22Rv1 (cell line): ENCODE results near the gene WDR27.

Experiments used
- H3K27ac ChIP-seq: fragments of 450-650 bp; 2 replicates; pipeline ENCODE4 v1.5.1; 2017
- CTCF ChIP-seq: fragments of 450-650 bp; IDR thresholded peaks from 2 replicates; pipeline ENCODE4 v1.5.1; 2017; ENCODE audit warnings: mild to moderate bottlenecking
- ZFX ChIP-seq: fragments of 450-650 bp; IDR thresholded peaks from 2 replicates; pipeline ENCODE4 v1.6.1; 2017; ENCODE audit warnings: antibody characterized with exemption, borderline replicate concordance

WDR27 gene

GRCh38 chr6:169556758-169557548 is 144.9 kb downstream of the WDR27 start:
- no peak overlapping the region for H3K27ac ChIP-seq
- no peak for TF ChIP-seq CTCF
- TF ChIP-seq ZFX: no peak

GRCh38 chr6:169555971-169556617 is 145.7 kb downstream of the WDR27 start:
- no peak overlapping the region for H3K27ac ChIP-seq
- TF ChIP-seq CTCF (no peak), ZFX (no peak)

GRCh38 chr6:169545982-169546381 is 155.8 kb downstream of the WDR27 start:
- H3K27ac ChIP-seq: no peak overlapping the region
- TF ChIP-seq CTCF: no peak
- TF ChIP-seq ZFX: no peak

- no peak for TF ChIP-seq ZFX
- TF ChIP-seq CTCF: no peak
These were observed 158.1 kb downstream of the WDR27 start for GRCh38 chr6:169543704-169544103.

GRCh38 chr6:169542491-169542890 is 159.3 kb downstream of the WDR27 start:
- TF ChIP-seq CTCF (no peak), ZFX (no peak)

More at GRCh38 chr6:169543704-169544103, 158.1 kb downstream of the WDR27 start:
- no peak overlapping the region for H3K27ac ChIP-seq

GRCh38 chr6:169539176-169539897 is 162.5 kb downstream of the WDR27 start:
- TF ChIP-seq ZFX (no peak), CTCF (no peak)

More at GRCh38 chr6:169542491-169542890, 159.3 kb downstream of the WDR27 start:
- H3K27ac ChIP-seq: no peak overlapping the region

More at GRCh38 chr6:169539176-169539897, 162.5 kb downstream of the WDR27 start:
- no peak overlapping the region for H3K27ac ChIP-seq
